ENCODE data around the gene BAZ1A. TPM values are rescaled to one million over a fixed set of nuclear protein-coding genes. Genes with fewer than 3 reads are reported as not detected.

Gene BAZ1A
- total RNA-seq, 1 experiment from 2014 or later: 136 TPM

DNA sequence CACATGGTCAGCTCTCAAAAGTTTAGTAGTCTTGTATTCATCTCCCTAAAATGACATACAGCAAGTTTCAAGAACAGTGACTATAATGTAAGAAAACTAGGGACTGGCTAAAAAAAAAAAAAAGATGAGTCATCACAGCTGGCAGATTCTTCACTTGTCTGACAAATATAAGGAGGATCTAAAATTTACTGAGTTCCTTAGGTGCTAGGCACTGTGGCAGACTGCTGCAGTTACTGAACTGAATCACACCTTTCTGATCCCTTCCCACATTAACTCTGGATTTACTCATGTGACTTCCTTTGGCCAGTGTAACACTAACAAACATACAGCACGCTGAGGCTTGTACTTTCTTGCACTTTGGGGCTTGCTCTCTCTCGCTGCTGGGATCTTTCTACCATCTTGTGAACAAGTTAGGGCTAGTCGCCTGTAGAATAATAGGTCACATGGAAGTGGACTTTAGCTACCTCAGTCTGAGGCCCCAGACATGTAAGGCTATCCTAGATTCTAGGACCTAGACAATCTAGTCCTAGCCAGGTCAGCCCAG, 32.1 kb downstream of the BAZ1A start:
- Histone ChIP-seq H3K9me3 (ENCODE audit: low read length) (no peaks in the 10 kb centered on the region), H3K9me2 (replicated peaks; ENCODE audit: insufficient read depth, low read length) (no peaks in the 10 kb centered on the region), H3K79me2 (ENCODE audit: low read length) (peaks cover 90% of the 10 kb centered on the region), H2AFZ (ENCODE audit: low read length) (no peak overlapping the region), H3K27me3 (ENCODE audit: low read length) (no peaks in the 10 kb centered on the region), H3K4me2 (ENCODE audit: low read depth, low read length, poor library complexity, severe bottlenecking) (no peak overlapping the region), H3K9ac (ENCODE audit: low read length) (no peak overlapping the region), H4K20me1 (ENCODE audit: insufficient read depth, low read depth, low read length) (0 out of 2 replicates have a peak, but pooled peaks cover 4% of the 10 kb centered on the region), H3K4me1 (ENCODE audit: low read length) (peaks cover 8% of the 10 kb centered on the region; the same call in 1 of the 2 replicates), H3K36me3 (ENCODE audit: insufficient read depth, low read length) (peaks cover 50% of the 10 kb centered on the region; the same call in 1 of the 2 replicates), H3K4me3 (ENCODE audit: low read length) (no peak overlapping the region), H3K27ac (ENCODE audit: low read length) (no peak overlapping the region)
- no peak for DNase-seq

- H3K79me2 ChIP-seq (ENCODE audit: low read length): peaks cover 92% of the 10 kb centered on the region
- no peak overlapping the region for H2AFZ ChIP-seq (ENCODE audit: low read length)
Observed at GRCh38 chr14:34837801-34838322, 37.3 kb downstream of the BAZ1A start.

DNA sequence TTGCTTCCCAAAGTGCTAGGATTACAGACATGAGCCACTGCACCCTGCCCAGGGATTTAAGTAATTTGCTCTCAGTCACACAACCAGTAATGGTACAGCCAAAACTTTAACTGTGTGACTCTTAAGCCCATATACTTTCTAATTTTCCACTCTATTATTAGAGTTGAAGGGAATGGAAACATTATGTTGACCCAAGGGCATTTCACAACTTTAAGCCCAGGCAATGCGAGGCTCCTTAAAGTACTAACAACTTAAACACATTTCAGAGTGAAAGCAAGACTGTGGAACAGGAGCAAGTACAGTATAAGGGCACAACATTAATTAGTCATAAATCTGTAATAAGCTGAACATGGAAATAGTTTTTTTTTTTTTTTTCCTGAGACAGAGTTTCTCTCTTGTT, 39.8 kb downstream of the BAZ1A start:
- H3K4me1 ChIP-seq (ENCODE audit: low read length): peaks cover 36% of the 10 kb centered on the region
- H4K20me1 ChIP-seq (ENCODE audit: insufficient read depth, low read depth, low read length): no peaks in the 10 kb centered on the region; the same call in 1 of the 2 replicates
- H3K36me3 ChIP-seq (ENCODE audit: insufficient read depth, low read length): peaks cover 18% of the 10 kb centered on the region; the same call in 1 of the 2 replicates
- H3K9ac ChIP-seq (ENCODE audit: low read length): no peak overlapping the region
- H3K9me2 ChIP-seq (replicated peaks; ENCODE audit: insufficient read depth, low read length): no peaks in the 10 kb centered on the region
- H3K4me3 ChIP-seq (ENCODE audit: low read length): no peak overlapping the region
- peaks cover 93% of the 10 kb centered on the region for H3K79me2 ChIP-seq (ENCODE audit: low read length)
- H3K27ac ChIP-seq (ENCODE audit: low read length): no peak overlapping the region
- H3K27me3 ChIP-seq (ENCODE audit: low read length): no peaks in the 10 kb centered on the region
- no peak for DNase-seq
- no peak overlapping the region for H2AFZ ChIP-seq (ENCODE audit: low read length)
- H3K9me3 ChIP-seq (ENCODE audit: low read length): no peaks in the 10 kb centered on the region
- no peak overlapping the region for H3K4me2 ChIP-seq (ENCODE audit: low read depth, low read length, poor library complexity, severe bottlenecking)

More at GRCh38 chr14:34837801-34838322, 37.3 kb downstream of the BAZ1A start:
- H3K9me2 ChIP-seq (replicated peaks; ENCODE audit: insufficient read depth, low read length): no peaks in the 10 kb centered on the region
- no peak overlapping the region for H3K4me2 ChIP-seq (ENCODE audit: low read depth, low read length, poor library complexity, severe bottlenecking)
- peaks cover 30% of the 10 kb centered on the region; the same call in 1 of the 2 replicates for H3K36me3 ChIP-seq (ENCODE audit: insufficient read depth, low read length)
- no peak overlapping the region for H3K27ac ChIP-seq (ENCODE audit: low read length)
- no peaks in the 10 kb centered on the region for H3K9me3 ChIP-seq (ENCODE audit: low read length)
- H3K9ac ChIP-seq (ENCODE audit: low read length): no peak overlapping the region
- H3K4me3 ChIP-seq (ENCODE audit: low read length): no peak overlapping the region
- H4K20me1 ChIP-seq (ENCODE audit: insufficient read depth, low read depth, low read length): no peaks in the 10 kb centered on the region; the same call in 1 of the 2 replicates
- H3K27me3 ChIP-seq (ENCODE audit: low read length): no peaks in the 10 kb centered on the region
- DNase-seq: no peak
- peaks cover 24% of the 10 kb centered on the region for H3K4me1 ChIP-seq (ENCODE audit: low read length)

DNA sequence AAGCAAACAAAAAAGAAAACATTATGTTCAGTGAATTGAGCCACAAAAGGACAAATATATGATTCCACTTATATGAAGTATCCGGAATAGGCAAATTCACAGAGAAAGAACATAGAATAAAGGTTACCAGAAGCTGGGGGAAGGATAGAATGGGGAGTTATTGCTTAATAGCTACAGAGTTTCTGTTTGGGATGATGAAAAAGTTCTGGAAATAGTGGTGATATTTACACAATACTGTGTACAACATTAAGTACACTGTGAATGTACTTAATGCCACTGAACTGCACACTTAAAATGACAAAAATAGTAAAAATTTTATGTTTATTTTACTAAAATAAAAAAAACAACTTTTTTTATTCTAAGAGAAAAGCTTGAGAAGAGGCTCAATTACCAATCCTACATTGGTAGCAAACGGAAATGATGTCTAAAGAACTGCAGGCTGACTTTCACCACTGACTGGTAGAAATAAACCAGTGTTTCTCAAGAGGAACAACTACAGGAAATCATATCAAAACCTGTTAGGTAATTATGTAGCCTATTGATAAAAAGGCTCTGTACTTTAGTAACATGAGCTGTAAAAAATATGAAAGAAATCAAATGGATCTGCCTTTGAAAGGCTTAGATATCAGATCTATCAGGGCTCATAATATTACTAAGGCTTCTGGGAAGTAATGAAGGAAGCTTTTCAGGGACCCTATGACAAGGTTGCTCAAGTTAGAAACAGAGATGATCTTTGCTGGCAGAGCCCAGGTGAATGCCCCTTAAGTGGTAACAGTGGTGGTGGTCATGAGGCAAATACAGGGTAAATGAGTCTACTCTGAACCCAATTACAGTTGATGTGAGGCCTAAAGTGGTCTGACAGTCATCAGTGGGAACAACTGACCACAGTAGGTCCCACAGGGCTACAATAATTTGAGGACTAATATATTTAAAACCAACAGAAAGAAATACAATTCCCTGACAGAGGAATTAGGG, 41.3 kb downstream of the BAZ1A start:
- Histone ChIP-seq H4K20me1 (ENCODE audit: insufficient read depth, low read depth, low read length) (peaks cover 3% of the 10 kb centered on the region; the same call in 1 of the 2 replicates), H3K9ac (ENCODE audit: low read length) (no peak overlapping the region), H3K4me2 (ENCODE audit: low read depth, low read length, poor library complexity, severe bottlenecking) (no peak overlapping the region), H3K27ac (ENCODE audit: low read length) (0 out of 2 replicates have a peak overlapping the region, but pooled peaks have one; percentile 1), H3K4me3 (ENCODE audit: low read length) (no peak overlapping the region), H3K79me2 (ENCODE audit: low read length) (peaks cover 98% of the 10 kb centered on the region), H3K9me2 (replicated peaks; ENCODE audit: insufficient read depth, low read length) (no peaks in the 10 kb centered on the region), H2AFZ (ENCODE audit: low read length) (no peak overlapping the region), H3K36me3 (ENCODE audit: insufficient read depth, low read length) (peaks cover 17% of the 10 kb centered on the region), H3K9me3 (ENCODE audit: low read length) (no peaks in the 10 kb centered on the region), H3K27me3 (ENCODE audit: low read length) (no peaks in the 10 kb centered on the region), H3K4me1 (ENCODE audit: low read length) (peaks cover 36% of the 10 kb centered on the region)
- peak; percentile 40 for DNase-seq

DNA sequence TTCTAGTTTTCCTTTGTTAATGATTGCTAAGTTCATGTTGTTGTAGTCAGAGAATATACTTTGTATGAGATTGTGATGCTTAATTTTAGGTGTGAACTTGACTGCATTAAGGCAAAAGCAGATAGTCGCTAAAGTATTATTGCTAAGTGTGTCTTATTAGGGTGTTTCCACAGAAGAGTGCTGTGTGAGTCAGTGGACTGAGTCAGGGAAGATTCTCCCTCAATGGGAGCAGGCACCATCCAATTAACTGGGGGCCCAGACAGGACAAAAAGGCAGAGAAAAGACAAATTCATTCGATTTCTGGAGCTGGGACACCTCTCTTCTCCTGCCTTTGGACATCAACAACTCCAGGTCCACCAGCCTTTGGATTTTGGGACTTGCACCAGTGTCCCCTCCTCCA, 48.5 kb downstream of the BAZ1A start:
- Histone ChIP-seq H3K9ac (ENCODE audit: low read length) (no peak overlapping the region), H3K4me1 (ENCODE audit: low read length) (peaks cover 8% of the 10 kb centered on the region), H3K79me2 (ENCODE audit: low read length) (peaks cover 90% of the 10 kb centered on the region), H3K4me3 (ENCODE audit: low read length) (no peak overlapping the region), H3K9me3 (ENCODE audit: low read length) (no peaks in the 10 kb centered on the region), H2AFZ (ENCODE audit: low read length) (no peak overlapping the region), H4K20me1 (ENCODE audit: insufficient read depth, low read depth, low read length) (0 out of 2 replicates have a peak, but pooled peaks cover 3% of the 10 kb centered on the region), H3K4me2 (ENCODE audit: low read depth, low read length, poor library complexity, severe bottlenecking) (no peak overlapping the region), H3K27ac (ENCODE audit: low read length) (no peak overlapping the region), H3K27me3 (ENCODE audit: low read length) (no peaks in the 10 kb centered on the region), H3K9me2 (replicated peaks; ENCODE audit: insufficient read depth, low read length) (no peaks in the 10 kb centered on the region), H3K36me3 (ENCODE audit: insufficient read depth, low read length) (peaks cover 52% of the 10 kb centered on the region)
- no peak for DNase-seq

DNA sequence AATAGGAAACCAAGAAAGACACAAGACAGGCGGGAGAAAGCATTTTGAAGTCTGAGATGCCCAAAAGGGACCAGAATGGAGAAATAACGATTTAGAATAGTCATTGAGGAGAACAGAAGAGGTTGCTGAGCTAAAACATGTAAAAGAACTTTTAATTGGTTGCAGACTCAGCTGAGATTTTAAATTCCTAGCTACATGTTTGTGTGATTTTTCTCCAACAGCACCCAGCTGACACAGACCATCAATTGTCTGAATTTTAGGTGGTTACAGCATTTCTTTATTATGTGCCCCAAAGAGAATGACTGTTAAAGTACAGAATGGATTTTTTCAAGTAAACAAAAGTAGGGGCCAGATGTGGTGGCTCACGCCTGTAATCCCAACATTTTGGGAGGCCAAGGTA, 50.3 kb downstream of the BAZ1A start:
- Histone ChIP-seq H3K27ac (ENCODE audit: low read length) (no peak overlapping the region), H3K36me3 (ENCODE audit: insufficient read depth, low read length) (peaks cover 66% of the 10 kb centered on the region), H3K4me3 (ENCODE audit: low read length) (no peak overlapping the region), H3K9ac (ENCODE audit: low read length) (no peak overlapping the region), H3K27me3 (ENCODE audit: low read length) (no peaks in the 10 kb centered on the region), H2AFZ (ENCODE audit: low read length) (no peak overlapping the region), H4K20me1 (ENCODE audit: insufficient read depth, low read depth, low read length) (0 out of 2 replicates have a peak, but pooled peaks cover 3% of the 10 kb centered on the region), H3K9me3 (ENCODE audit: low read length) (no peaks in the 10 kb centered on the region), H3K4me1 (ENCODE audit: low read length) (0 out of 2 replicates have a peak, but pooled peaks cover 5% of the 10 kb centered on the region), H3K9me2 (replicated peaks; ENCODE audit: insufficient read depth, low read length) (no peaks in the 10 kb centered on the region), H3K79me2 (ENCODE audit: low read length) (peaks cover 90% of the 10 kb centered on the region), H3K4me2 (ENCODE audit: low read depth, low read length, poor library complexity, severe bottlenecking) (no peak overlapping the region)
- no peak for DNase-seq

- H2AFZ ChIP-seq (ENCODE audit: low read length): no peak overlapping the region
- no peaks in the 10 kb centered on the region for H3K27me3 ChIP-seq (ENCODE audit: low read length)
- H3K4me2 ChIP-seq (ENCODE audit: low read depth, low read length, poor library complexity, severe bottlenecking): no peak overlapping the region
- H4K20me1 ChIP-seq (ENCODE audit: insufficient read depth, low read depth, low read length): no peaks in the 10 kb centered on the region
- no peak for DNase-seq
- H3K4me3 ChIP-seq (ENCODE audit: low read length): no peak overlapping the region
- peaks cover 90% of the 10 kb centered on the region for H3K79me2 ChIP-seq (ENCODE audit: low read length)
- H3K9ac ChIP-seq (ENCODE audit: low read length): no peak overlapping the region
- H3K36me3 ChIP-seq (ENCODE audit: insufficient read depth, low read length): peaks cover 66% of the 10 kb centered on the region
- no peak overlapping the region for H3K27ac ChIP-seq (ENCODE audit: low read length)
- H3K9me3 ChIP-seq (ENCODE audit: low read length): no peaks in the 10 kb centered on the region
- 0 out of 2 replicates have a peak, but pooled peaks cover 5% of the 10 kb centered on the region for H3K4me1 ChIP-seq (ENCODE audit: low read length)
- H3K9me2 ChIP-seq (replicated peaks; ENCODE audit: insufficient read depth, low read length): no peaks in the 10 kb centered on the region
Observed at GRCh38 chr14:34824256-34824655, 50.9 kb downstream of the BAZ1A start.

DNA sequence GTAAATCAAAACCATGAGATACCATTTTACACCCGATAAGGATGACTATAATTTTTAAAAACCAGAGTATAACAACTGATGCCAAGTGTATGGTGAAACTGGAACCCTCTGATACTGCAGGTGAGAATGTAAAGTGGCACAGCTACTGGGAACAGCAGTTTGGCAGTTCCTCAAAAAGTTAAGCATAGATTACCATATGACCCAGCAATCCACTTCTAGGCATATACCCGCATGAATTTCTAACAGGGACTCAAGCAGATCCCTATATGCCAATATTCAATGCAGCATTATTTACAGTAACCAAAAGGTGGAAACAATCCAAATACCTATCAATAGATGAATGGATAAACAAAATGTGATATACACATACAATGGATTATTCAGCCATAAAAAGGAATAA, 57.4 kb downstream of the BAZ1A start:
- no peaks in the 10 kb centered on the region for H3K27me3 ChIP-seq (ENCODE audit: low read length)
- H3K9me3 ChIP-seq (ENCODE audit: low read length): no peaks in the 10 kb centered on the region
- H3K4me3 ChIP-seq (ENCODE audit: low read length): no peak overlapping the region
- H4K20me1 ChIP-seq (ENCODE audit: insufficient read depth, low read depth, low read length): no peaks in the 10 kb centered on the region
- no peak overlapping the region for H3K4me2 ChIP-seq (ENCODE audit: low read depth, low read length, poor library complexity, severe bottlenecking)
- H2AFZ ChIP-seq (ENCODE audit: low read length): no peak overlapping the region
- H3K4me1 ChIP-seq (ENCODE audit: low read length): no peaks in the 10 kb centered on the region
- no peak overlapping the region for H3K9ac ChIP-seq (ENCODE audit: low read length)
- peaks cover 85% of the 10 kb centered on the region for H3K79me2 ChIP-seq (ENCODE audit: low read length)
- peaks cover 55% of the 10 kb centered on the region for H3K36me3 ChIP-seq (ENCODE audit: insufficient read depth, low read length)
- no peaks in the 10 kb centered on the region for H3K9me2 ChIP-seq (replicated peaks; ENCODE audit: insufficient read depth, low read length)
- no peak overlapping the region for H3K27ac ChIP-seq (ENCODE audit: low read length)
- DNase-seq: no peak

Data from Karpas-422 (cell line).